Umbilical cord (tissue), 2 donors: Measurements from ENCODE around the gene PATL1. TPM values are rescaled to one million over a fixed set of nuclear protein-coding genes. Genes with fewer than 3 reads are reported as not detected.
A peak's percentile ranks its signal among the peaks of the same experiment; 100 is the strongest.

Source experiments
- DNase-seq: peaks from one replicate; pipeline ENCODE4 v3.0.0-alpha.2; 2015; ENCODE audit warnings: low spot score
- total RNA-seq: library from RNA; depleted of rRNA; stranded (reverse); fragments of >200 nt; gene quantifications from one replicate; pipeline ENCODE4 v1.2.3, GENCODE V29; 2014; ENCODE audit warnings: low replicate concordance; ENCODE audit not compliant: insufficient read depth

The PATL1 gene
- total RNA-seq, 1 donor from 2014 or later, result 4.6 TPM

DNA sequence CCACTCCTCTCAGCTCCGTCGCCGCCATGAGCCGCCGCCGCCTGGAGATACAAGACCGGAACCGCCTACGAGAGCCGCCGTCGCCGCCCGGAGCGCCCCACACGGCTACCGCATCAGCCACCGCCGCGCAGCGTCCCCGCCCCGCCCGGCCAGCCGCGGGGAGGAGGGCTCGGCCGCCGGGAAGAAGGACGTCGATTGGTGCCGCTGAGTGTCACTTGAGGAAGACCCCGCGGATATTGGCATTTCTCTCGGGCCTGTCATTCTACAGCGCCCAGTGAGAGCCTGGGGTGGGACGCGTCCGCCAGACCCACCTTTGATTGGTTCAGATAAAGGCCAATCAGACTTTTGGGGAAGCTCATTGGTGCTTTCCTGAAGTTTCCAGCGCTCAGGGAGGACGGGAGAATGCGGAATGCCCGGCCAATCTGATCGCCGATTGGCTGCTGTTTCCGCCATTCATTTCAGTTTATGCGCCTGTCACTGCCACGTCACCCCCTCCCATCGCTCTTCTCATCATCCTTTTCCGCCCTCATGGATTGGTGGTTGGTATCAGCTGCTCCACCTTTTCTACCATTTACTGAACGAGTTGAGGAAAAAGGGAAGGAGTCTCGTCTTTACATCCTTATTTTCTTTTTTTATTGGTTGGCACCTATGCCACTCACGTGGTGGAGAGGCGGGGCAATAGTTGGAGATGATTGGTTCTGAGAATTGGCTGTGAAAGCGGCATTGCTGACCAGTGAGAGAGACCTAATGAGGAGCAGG, 53.0 kb downstream of the PATL1 start, which contains the start of gene OSBP:
TSS of gene OSBP (minus strand) at position 138 of the 759 bp plus-strand sequence. CDS start at position 28, 110 bp downstream.
- peak; percentile 100 for DNase-seq

GRCh38 chr11:59615120-59615636, 53.7 kb downstream of the PATL1 start:
- peak; percentile 27 for DNase-seq

DNA sequence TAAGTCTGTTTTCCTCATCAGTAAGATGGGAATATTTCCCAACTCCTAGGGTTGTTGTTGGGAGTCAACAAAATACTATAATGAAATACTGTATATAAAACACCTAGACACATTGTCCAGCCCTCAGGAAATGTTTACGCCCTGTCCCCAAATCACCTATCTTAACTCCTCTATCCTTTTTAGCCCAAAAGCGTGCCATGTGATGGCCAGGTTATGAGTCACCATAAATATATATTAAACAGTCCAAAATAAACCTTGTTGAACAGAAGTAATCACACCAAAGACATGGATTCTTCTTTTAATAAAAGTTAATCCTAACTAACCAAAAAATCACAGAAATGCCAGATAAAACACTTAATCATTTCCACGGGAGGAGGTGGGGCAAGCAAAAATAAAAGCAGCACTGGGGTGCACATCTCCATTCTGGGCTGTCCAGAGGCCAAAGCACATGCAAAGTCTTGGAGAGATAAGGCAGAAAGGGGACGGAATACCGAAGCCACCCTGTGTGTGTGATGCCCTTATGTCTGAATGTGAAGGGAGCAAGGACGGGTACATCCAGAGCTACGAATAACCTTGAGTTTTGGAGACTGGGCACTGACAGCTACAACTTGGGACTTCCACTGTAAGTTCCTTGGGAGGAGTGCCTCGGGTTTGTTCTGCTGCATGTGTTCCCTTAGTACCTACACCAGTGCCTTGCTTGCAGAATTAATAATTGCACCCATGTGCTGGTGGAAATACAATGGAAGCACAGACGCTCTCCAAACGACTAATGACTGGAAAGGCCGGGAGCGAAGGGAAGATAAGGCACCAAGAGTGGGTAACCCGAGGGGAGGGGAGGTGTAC, 54.3 kb downstream of the PATL1 start:
- DNase-seq, result peak; percentile 25

- DNase-seq, result no peak
Observed at GRCh38 chr11:59611570-59612565, 57.0 kb downstream of the PATL1 start.

DNA sequence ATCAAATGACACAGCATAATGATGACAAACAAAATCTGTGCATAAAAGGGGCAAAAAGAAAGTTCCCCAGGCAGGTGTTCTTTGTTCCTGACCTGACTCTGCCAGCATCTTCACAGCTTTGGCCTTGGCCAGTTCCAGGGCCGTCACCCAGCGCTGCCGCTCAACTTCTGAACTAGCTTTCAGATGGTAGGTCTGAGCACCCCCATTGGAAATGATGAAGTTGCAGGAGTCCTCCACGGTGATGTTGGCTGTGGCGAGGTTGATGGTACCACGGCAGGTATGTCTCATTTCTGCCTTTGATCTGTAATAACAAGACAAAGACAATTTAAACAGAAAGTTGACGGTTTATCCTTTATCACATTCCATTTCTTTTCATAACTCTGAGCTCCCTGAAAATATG, 58.5 kb downstream of the PATL1 start:
- no peak for DNase-seq

DNA sequence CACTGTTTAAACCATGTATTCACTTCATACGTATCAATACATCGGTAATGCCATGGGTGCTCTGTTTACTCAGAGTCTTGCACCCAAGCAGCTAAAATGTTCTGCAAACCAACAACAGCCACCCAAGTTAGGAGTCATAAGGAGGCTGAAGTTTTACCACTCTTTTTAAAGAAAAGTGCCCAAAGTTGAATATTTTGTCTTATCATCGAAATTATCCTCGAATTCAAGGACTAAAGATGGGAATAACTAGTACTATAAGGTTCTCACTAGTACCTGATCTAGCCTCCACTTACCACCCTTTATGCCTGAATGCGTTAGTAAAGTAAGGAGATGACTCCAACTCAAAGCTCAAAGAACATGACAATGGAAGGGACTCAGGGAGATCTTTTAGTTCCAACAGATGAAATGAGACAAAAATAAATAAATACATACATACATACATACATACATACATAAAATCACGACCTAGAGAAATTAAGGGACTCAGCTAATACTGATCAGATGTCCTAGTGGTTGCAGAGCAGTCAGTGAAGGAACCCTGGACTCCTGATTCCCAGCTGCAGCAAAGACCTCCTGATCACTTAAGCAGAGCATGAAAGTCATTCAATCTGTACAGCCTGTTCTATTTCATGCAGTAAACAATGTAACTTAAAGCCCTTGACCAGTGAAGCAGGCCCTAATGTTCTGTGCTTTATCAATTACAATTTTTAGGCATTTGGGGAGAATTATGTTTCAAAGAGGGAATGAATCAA, 61.0 kb downstream of the PATL1 start:
- no peak for DNase-seq

DNA sequence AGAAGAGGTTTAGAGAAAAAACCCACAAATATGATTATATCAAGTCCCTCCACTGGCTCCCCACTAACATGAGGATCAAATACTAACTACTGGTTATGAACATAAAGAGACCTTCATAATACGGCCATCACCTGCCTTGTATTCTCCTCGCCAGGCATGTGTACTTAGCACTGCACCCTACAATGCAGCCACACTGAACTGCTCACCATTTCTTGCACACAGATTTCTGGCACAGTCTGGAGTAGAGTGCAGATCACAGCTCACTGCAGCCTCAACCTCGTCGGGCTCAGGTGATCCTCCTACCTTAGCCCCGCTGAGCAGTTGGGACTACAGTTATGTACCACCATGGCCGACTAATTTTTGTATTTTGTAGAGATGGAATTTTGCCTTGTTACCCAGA, 66.4 kb downstream of the PATL1 start:
- no peak for DNase-seq

DNA sequence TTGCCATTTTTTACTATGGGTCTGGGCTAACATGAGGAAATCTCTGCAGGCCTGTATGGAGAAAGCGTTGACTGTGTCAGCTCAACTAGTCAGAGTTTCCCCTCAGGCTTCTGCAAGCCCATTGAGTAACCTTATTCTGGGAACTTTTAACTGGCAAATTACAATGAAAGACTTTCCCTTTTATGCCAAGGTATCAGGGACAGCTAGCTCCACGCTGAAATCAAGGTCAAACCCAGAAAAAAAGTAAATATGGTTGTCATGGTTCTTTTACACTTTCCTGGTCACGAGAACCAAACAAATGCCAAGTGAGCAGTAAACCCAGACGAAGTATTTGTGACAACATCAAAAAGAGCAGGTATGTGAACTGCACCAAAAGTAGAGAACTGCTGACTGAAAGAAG, 67.0 kb downstream of the PATL1 start:
- no peak for DNase-seq

- no peak for DNase-seq
Observed at GRCh38 chr11:59600636-59601035, 68.2 kb downstream of the PATL1 start.

GRCh38 chr11:59600234-59600633, 68.6 kb downstream of the PATL1 start:
- DNase-seq, result no peak

- DNase-seq, result no peak
Observed at GRCh38 chr11:59598961-59599360, 69.9 kb downstream of the PATL1 start.

Other genes with a start within 250 kb of the PATL1 start
- 4.3 TPM for gene OR5A2, start 242.6 kb downstream of the PATL1 start, total RNA-seq
- gene OR5A1, start 232.6 kb downstream of the PATL1 start, total RNA-seq, result 2.2 TPM
- 0.96 TPM for gene OR4D6, start 212.1 kb downstream of the PATL1 start, total RNA-seq
- 1.2 TPM for gene OR4D10, start 195.7 kb downstream of the PATL1 start, total RNA-seq
- gene OR4D11, start 165.5 kb downstream of the PATL1 start, total RNA-seq, result 15.6 TPM
- 3.4 TPM for gene OR4D9, start 157.5 kb downstream of the PATL1 start, total RNA-seq
- 38.5 TPM for gene OSBP, start 53.3 kb downstream of the PATL1 start, total RNA-seq
- 7.9 TPM for gene OR10V1, start 44.8 kb upstream of the PATL1 start, total RNA-seq
- gene STX3, start 86.3 kb upstream of the PATL1 start, total RNA-seq, result 11.1 TPM
- gene MRPL16, start 141.7 kb upstream of the PATL1 start, total RNA-seq, result 36.6 TPM
- not detected for gene CBLIF, start 176.5 kb upstream of the PATL1 start, total RNA-seq
- gene TCN1, start 197.4 kb upstream of the PATL1 start, total RNA-seq, result 2.2 TPM
- not detected for gene OOSP3, start 209.7 kb upstream of the PATL1 start, total RNA-seq